HG03064 (cell line): ENCODE data around the gene ZNF830.
"Not testable (repeated sequence)": the region's sequence is repeated elsewhere in the genome, so short reads cannot be mapped to it uniquely, and the experiment has no call there.

Experiments used
- ATAC-seq: cut with Tn5 transposase; IDR thresholded peaks from one replicate; pipeline ENCODE4 v1.9.1; 2021; ENCODE audit warnings: low read depth; ENCODE audit not compliant: unreplicated experiment

The ZNF830 gene

GRCh38 chr17:34989473-34989872, 28.1 kb downstream of the ZNF830 start:
- ATAC-seq, result no peak

GRCh38 chr17:34990921-34991365, 29.6 kb downstream of the ZNF830 start:
- ATAC-seq, result no peak

- no peak for ATAC-seq
Observed at GRCh38 chr17:34991606-34992005, 30.3 kb downstream of the ZNF830 start.

GRCh38 chr17:34993031-34993430, 31.7 kb downstream of the ZNF830 start:
- ATAC-seq, result no peak

- no peak for ATAC-seq
Observed at GRCh38 chr17:34996422-34997285, 35.3 kb downstream of the ZNF830 start.

- ATAC-seq, result no peak
Observed at GRCh38 chr17:34997355-34997862, 36.1 kb downstream of the ZNF830 start.

GRCh38 chr17:34998205-34998604, 36.9 kb downstream of the ZNF830 start:
- no peak for ATAC-seq

GRCh38 chr17:34999456-34999855, 38.1 kb downstream of the ZNF830 start:
- no peak for ATAC-seq

GRCh38 chr17:35000965-35001364, 39.6 kb downstream of the ZNF830 start:
- ATAC-seq, result not testable (repeated sequence)

GRCh38 chr17:35001549-35001948, 40.2 kb downstream of the ZNF830 start:
- no peak for ATAC-seq

GRCh38 chr17:35002876-35003551, 41.7 kb downstream of the ZNF830 start:
- no peak for ATAC-seq

GRCh38 chr17:35003778-35004177, 42.4 kb downstream of the ZNF830 start:
- ATAC-seq, result no peak

- no peak for ATAC-seq
Observed at GRCh38 chr17:35006345-35006744, 45.0 kb downstream of the ZNF830 start.

- ATAC-seq, result no peak
Observed at GRCh38 chr17:35006961-35007360, 45.6 kb downstream of the ZNF830 start.

GRCh38 chr17:35010093-35010492, 48.8 kb downstream of the ZNF830 start:
- no peak for ATAC-seq

GRCh38 chr17:35011671-35012216, 50.4 kb downstream of the ZNF830 start:
- ATAC-seq, result no peak
